ENCODE data around the gene ANLN.
A peak's percentile ranks its signal among the peaks of the same experiment; 100 is the strongest.

ANLN gene

GRCh38 chr7:36390199-36391090 lies 783 bp downstream of the ANLN start:
- DNase-seq (ENCODE audit: insufficient read length, low spot score) (peak; percentile 19), FAIRE-seq (no peak)
- no peak for TF ChIP-seq CTCF (IDR thresholded peaks at IDR 0.05; ENCODE audit: insufficient read depth, missing control alignments)

- FAIRE-seq (no peak), DNase-seq (ENCODE audit: insufficient read length, low spot score) (no peak)
- TF ChIP-seq CTCF (IDR thresholded peaks at IDR 0.05; ENCODE audit: insufficient read depth, missing control alignments) = no peak
Observed at GRCh38 chr7:36391436-36392198, 2.0 kb downstream of the ANLN start.

GRCh38 chr7:36393826-36394225 lies 4.2 kb downstream of the ANLN start:
- FAIRE-seq = no peak
- no peak for TF ChIP-seq CTCF (IDR thresholded peaks at IDR 0.05; ENCODE audit: insufficient read depth, missing control alignments)
- no peak for DNase-seq (ENCODE audit: insufficient read length, low spot score)

GRCh38 chr7:36395171-36395894 lies 5.7 kb downstream of the ANLN start:
- FAIRE-seq = no peak
- no peak for TF ChIP-seq CTCF (IDR thresholded peaks at IDR 0.05; ENCODE audit: insufficient read depth, missing control alignments)

GRCh38 chr7:36396150-36396549 lies 6.5 kb downstream of the ANLN start:
- no peak for DNase-seq (ENCODE audit: insufficient read length, low spot score)
- FAIRE-seq = no peak
- no peak for TF ChIP-seq CTCF (IDR thresholded peaks at IDR 0.05; ENCODE audit: insufficient read depth, missing control alignments)

More at GRCh38 chr7:36395171-36395894, 5.7 kb downstream of the ANLN start:
- no peak for DNase-seq (ENCODE audit: insufficient read length, low spot score)

- no peak for TF ChIP-seq CTCF (IDR thresholded peaks at IDR 0.05; ENCODE audit: insufficient read depth, missing control alignments)
- no peak for FAIRE-seq
- DNase-seq (ENCODE audit: insufficient read length, low spot score) = no peak
Observed at GRCh38 chr7:36400036-36400435, 10.4 kb downstream of the ANLN start.
